ENCODE measurements around the gene FAM210B. TPM values are rescaled to one million over a fixed set of nuclear protein-coding genes. Genes with fewer than 3 reads are reported as not detected.

Gene FAM210B
- total RNA-seq, result 10 to 100 TPM; 11.5 to 26.2 TPM

DNA sequence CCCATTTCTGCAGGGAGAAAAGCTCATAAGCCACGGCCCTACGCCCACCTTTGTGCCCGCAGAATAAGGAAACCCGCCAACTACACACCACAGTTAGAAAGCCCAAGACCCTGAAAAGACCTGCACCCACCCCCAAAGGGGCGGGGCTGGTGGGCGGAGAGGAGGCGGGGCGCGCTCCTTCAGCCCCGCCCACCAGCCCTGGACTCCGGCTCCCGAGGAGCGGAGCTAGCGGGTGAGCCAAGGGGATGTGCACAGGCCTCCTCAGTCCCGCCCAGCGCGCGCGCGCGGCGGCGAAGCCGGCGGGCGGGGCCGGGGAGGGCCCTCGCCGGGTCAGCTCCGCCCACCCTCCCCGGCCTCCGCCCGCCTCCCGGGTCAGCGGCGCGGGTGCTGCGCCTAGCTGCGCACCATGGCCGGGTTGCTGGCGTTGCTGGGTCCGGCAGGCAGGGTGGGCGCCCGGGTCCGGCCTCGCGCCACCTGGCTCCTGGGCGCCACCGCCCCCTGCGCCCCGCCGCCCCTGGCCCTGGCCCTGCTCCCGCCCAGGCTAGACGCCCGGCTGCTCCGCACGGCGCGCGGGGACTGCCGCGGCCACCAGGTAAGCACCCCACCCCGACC lies at the start of gene FAM210B:
Gene FAM210B (plus strand): TSS at position 375 of the 612 bp plus-strand sequence. CDS start 32 bp downstream, at position 407.
- Histone ChIP-seq H3K36me3 (replicated peaks in 1 of 2; ENCODE audit: insufficient read depth in 1 of 2, low read depth in 2 of 2) (no peaks in the 10 kb centered on the region), H3K27ac (peak within 1 kb of the TSS in 3 of 4 donors; percentile 61 to 77 (median 69)), H3K27me3 (no peaks in the 10 kb centered on the region), H3K4me3 (peak within 1 kb of the TSS; percentile 66 to 77), H3K4me1 (peaks cover 15% of the 10 kb centered on the region), H3K9me3 (no peaks in the 10 kb centered on the region)
- TF ChIP-seq CTCF (IDR thresholded peaks at IDR 0.05) (no peak), POLR2A (IDR thresholded peaks at IDR 0.05) (no peak)
- intact Hi-C loops (cut with DNase I), result no loop called here
- ATAC-seq, result peak; percentile 98
- peak; percentile 87 to 92 (median 92) for DNase-seq
- 1% methylated on average over 11 to 42 of the region's 63 CpGs for WGBS, 2 donors

DNA sequence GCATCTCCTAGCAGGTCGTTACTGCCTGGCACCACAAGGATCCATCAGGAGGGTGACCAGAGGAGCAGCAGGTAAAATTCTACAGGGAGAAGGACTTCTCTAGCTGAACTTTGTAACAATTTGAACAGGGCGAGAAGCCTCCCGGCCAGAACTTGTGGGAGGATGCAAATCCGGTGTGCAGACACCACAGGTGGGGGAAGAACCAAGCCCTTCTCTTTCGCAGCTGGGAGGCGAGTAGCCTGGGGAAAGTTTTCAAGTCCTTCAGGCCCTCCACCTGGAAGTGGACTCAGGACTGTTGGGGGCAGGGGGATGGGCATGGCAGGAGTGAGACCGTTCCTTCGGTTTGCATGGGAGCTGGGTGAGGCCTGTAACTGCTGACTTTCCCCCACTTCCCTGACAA lies 42.7 kb upstream of the FAM210B start:
- no peaks in the 10 kb centered on the region for H3K9me3 ChIP-seq
- no peaks in the 10 kb centered on the region for H3K4me1 ChIP-seq
- intact Hi-C loops (cut with DNase I), result no loop called here
- no peak for TF ChIP-seq POLR2A (IDR thresholded peaks at IDR 0.05)
- no peak for TF ChIP-seq CTCF (IDR thresholded peaks at IDR 0.05)
- no peak for ATAC-seq
- no peaks in the 10 kb centered on the region for H3K36me3 ChIP-seq (replicated peaks in 1 of 2; ENCODE audit: insufficient read depth in 1 of 2, low read depth in 2 of 2)
- H3K27ac ChIP-seq, result no peak overlapping the region
- DNase-seq, result no peak
- WGBS, 2 donors, result 58 to 71% methylated on average over 6 to 8 of the region's 8 CpGs
- no peaks in the 10 kb centered on the region for H3K27me3 ChIP-seq
- H3K4me3 ChIP-seq, result no peak overlapping the region

- H3K4me1 ChIP-seq, result no peaks in the 10 kb centered on the region
- intact Hi-C loops (cut with DNase I), result no loop called here
- TF ChIP-seq POLR2A (IDR thresholded peaks at IDR 0.05) (no peak), CTCF (IDR thresholded peaks at IDR 0.05) (no peak)
- H3K9me3 ChIP-seq, result no peaks in the 10 kb centered on the region
- no peak overlapping the region for H3K27ac ChIP-seq
- ATAC-seq, result no peak
- H3K36me3 ChIP-seq (replicated peaks in 1 of 2; ENCODE audit: insufficient read depth in 1 of 2, low read depth in 2 of 2), result no peaks in the 10 kb centered on the region
- H3K4me3 ChIP-seq, result no peak overlapping the region
- DNase-seq, result no peak
- WGBS, 2 donors, result 60 to 73% methylated on average over 3 of the region's 3 CpGs
- no peaks in the 10 kb centered on the region for H3K27me3 ChIP-seq
Observed at GRCh38 chr20:56316483-56316882, 42.3 kb upstream of the FAM210B start.

- Histone ChIP-seq H3K4me3 (no peak overlapping the region), H3K9me3 (no peaks in the 10 kb centered on the region), H3K27me3 (no peaks in the 10 kb centered on the region), H3K36me3 (replicated peaks in 1 of 2; ENCODE audit: insufficient read depth in 1 of 2, low read depth in 2 of 2) (no peaks in the 10 kb centered on the region), H3K27ac (no peak overlapping the region), H3K4me1 (no peaks in the 10 kb centered on the region)
- no peak for ATAC-seq
- intact Hi-C loops (cut with DNase I), result no loop called here
- WGBS, 2 donors, result 22 to 29% methylated on average over 4 of the region's 4 CpGs
- TF ChIP-seq POLR2A (IDR thresholded peaks at IDR 0.05) (no peak), CTCF (IDR thresholded peaks at IDR 0.05) (no peak)
- DNase-seq, result no peak
Observed at GRCh38 chr20:56322681-56323080, 36.1 kb upstream of the FAM210B start.

DNA sequence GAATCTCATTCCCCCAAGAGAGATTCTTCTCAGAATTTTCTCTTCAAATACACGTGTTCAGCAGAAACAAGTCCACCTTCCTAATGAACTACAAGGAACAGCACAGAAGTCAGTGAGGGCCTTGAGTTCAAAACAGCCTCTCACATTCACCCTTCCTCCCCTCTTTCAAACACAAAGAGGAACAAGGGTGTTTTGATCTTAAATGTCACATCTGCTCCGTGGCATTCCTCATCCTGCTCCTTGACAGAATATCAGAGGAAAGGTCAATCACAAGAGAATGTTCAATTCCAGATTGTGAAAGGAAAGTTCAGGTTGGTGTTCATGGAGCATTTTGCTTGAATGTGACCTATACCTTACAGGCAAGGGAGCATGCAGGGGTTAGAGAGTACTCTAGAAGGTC lies 35.6 kb upstream of the FAM210B start:
- Histone ChIP-seq H3K36me3 (replicated peaks in 1 of 2; ENCODE audit: insufficient read depth in 1 of 2, low read depth in 2 of 2) (no peaks in the 10 kb centered on the region), H3K27ac (no peak overlapping the region), H3K4me1 (no peaks in the 10 kb centered on the region), H3K27me3 (no peaks in the 10 kb centered on the region), H3K9me3 (no peaks in the 10 kb centered on the region), H3K4me3 (no peak overlapping the region)
- ATAC-seq (no peak), DNase-seq (no peak)
- intact Hi-C loops (cut with DNase I), result no loop called here
- TF ChIP-seq POLR2A (IDR thresholded peaks at IDR 0.05), result no peak
- TF ChIP-seq CTCF (IDR thresholded peaks at IDR 0.05), result no peak
- 30 to 32% methylated on average over 2 of the region's 2 CpGs for WGBS, 2 donors
